ENCODE data around the gene MICAL2.
A peak's percentile ranks its signal among the peaks of the same experiment; 100 is the strongest.

Gene MICAL2

GRCh38 chr11:12157241-12157661 lies 46.9 kb downstream of the MICAL2 start:
- no peak for DNase-seq

DNA sequence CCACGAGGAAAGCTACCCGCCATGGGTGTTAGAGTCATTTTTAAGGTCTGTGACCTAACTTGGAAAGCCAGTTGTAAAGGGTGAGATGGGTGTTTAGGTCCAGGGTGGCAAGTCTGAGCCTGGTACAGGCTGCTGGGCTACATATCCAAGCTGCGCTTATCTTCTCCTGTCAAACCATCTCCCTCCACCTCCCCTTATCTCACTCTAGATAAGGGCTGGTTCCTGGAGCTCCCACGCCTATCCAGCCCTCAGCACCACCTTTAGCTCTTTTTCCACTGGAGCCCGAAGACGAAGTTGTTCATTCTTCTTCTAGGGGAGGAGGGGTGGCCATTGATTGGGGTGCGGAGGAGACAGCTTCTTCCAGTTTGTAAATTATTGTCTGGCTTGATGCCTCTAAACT lies 48.5 kb downstream of the MICAL2 start:
- DNase-seq, result no peak

DNA sequence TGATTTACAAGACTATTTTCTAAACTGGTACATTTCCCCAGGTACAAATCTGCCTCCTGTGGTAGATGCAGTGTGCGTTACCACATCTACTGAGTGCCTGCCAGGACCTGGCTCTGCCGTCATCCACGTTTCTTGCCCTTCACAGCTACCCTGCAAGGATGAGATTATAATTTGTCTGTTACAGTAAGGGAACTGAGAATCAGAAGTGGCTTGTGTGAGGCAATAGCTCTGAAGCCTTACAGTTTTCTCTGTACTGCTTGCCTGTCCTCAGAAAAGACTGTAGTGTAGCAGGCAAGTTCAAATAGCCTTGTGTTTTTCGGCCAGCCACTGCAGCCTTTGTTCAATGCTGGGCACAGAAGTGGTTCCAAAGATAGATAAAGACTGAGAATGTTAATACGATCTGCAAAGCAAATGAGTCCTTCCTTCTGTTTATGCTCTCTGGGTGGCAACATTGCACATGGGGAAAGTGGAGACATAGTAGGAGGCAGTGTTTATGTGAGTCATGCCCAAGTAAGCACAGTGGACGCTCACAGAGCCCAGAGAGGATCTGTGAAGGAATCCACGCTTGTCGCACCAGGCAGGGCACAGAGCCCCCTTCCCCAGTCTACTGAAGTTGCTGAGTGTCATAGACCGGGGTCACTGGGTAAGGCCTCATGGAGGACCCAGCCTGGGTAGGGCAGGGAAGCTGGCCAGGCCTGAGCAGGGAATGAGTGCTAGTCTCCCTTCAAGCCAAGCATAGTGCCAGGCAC lies 49.1 kb downstream of the MICAL2 start:
- peak; percentile 15 for DNase-seq

DNA sequence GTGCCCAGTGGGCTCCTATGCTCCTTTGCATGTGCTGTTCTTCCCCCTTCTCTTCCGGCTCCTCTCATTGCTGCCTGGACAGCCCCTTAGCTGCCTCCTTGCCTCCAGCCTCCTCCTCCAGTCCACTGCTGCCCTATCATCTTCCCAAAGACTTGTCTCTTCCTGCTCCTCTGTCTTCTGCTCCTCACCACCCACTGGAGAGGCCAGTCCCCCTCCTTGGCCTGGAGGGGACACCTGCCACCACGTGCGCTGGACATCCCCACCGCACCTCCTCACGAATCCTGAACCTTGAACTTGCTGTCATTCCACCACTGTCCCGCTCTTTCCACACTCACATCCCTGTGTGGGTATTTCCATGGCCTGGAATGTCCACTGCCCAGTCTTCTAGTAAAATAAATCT lies 49.8 kb downstream of the MICAL2 start:
- DNase-seq, result no peak

DNA sequence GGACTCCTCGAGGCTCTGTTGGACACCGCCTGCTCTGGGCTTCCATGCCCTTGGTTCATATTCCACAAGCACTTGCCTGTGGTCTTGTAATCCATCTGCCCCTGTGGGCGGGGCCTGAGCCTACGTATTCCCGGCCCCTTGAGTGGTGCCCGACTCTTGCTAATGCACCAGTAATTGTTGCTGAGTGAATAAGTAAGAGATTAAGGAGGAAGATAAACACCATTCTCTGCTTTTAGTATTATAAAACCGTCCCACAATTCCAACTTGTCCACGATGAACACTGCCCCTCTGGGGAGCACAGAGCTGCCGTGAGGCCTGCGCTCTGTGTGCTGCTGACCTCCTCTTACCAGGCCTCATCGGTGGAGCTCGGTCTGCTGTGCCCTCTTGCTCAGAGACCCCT lies 50.3 kb downstream of the MICAL2 start:
- no peak for DNase-seq

- no peak for DNase-seq
Observed at GRCh38 chr11:12161137-12161536, 50.7 kb downstream of the MICAL2 start.

DNA sequence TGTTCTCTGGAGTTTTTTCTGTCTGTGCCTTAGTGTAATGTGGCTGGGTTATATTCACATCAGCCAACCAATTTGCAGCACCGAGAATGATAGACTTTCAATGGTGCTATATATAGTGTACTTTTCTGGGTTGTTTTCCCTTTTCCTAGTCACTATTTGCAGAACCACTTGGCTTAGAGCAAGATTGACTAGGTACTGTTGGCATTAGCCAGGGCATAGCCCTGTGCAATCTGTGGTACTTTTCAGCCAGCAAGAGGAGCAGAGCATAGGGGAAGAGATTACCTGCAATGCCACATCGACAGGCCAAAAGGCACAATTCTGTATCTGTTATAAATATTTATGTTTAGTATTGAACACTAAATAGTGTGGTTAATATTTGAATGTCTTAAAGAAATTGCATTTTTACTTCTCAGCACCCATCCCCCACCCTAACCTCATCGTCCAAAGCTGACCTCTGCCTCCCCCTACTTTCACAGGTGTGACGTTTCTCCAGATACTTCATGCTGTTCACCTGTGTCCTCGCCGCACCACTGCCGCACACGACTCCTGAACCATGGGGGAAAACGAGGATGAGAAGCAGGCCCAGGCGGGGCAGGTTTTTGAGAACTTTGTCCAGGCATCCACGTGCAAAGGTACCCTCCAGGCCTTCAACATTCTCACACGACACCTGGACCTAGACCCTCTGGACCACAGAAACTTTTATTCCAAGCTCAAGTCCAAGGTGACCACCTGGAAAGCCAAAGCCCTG lies 51.4 kb downstream of the MICAL2 start:
- no peak for DNase-seq

GRCh38 chr11:12162652-12163051 lies 52.3 kb downstream of the MICAL2 start:
- no peak for DNase-seq

GRCh38 chr11:12163181-12163941 lies 53.0 kb downstream of the MICAL2 start:
- no peak for DNase-seq

DNA sequence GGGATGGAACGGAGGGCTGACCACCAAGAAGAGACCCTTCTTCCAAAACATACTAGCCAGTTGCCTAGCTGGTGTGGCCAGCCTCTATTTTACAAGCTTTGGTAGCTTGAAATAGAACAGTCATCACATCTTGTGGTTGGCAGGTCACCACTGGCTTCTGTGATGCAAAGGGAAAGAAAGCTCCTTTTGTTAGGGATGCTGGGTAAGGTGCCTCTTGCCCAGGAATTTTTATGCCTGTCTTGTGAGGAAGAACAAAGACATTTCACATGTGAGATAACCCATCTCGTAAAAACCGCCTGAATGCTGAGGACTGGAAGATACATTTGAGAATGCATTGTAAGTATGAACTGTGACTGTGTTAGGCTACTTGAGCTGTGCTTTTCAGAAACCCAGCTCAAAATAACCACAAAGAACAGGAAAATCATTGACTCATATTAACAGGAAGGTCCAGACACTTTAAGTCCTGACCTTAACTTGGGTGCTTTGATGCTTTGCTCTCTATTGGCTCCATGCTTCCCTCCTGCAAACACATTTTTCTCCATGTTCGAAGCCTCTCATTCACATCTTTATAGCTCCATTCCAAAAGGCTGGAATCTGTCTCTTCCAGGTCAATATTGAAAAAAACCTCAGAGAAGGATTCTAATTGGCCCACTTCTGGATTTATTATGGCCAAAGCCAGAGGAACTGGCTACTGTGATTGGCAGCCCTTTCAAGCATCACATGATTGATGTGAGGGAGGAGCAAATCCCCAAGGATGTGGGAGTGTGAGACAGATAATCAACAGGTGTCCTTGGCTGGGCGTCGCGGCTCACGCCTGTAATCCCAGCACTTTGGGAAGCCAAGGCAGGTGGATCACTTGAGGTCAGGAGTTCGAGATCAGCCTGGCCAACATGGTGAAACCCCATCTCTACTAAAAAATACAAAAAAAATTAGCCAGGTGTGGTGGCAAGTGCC lies 53.9 kb downstream of the MICAL2 start:
- DNase-seq, result no peak

DNA sequence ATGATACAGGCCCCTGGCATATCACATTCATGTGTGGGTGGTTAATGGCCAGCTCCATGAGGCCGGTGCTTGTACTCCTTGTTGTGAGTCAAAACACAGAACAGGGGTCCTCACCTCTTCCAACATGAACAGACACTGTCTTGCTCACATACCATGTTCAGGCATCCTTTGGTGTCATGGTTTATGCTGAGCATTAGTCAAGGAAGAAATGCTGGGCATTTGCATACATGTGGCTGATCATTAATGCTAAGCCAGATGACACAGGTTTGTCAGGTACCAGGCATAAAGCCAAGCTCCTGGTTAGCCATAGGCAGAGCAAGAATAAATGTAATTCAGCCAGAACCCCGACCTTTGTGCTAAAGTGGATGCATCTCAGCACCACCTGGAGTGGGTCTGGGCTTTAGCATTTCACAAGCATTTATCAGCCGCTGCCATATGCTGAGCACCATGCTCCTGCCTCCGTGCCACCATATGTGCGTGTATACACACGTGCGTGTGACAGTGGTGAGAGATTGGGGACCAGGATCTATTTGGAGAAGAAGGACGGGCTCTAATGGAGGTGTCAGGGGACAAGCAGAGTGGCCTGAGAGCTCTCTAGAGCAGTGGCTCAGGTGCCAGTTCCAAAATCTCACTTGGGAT lies 55.0 kb downstream of the MICAL2 start:
- DNase-seq, result no peak

DNA sequence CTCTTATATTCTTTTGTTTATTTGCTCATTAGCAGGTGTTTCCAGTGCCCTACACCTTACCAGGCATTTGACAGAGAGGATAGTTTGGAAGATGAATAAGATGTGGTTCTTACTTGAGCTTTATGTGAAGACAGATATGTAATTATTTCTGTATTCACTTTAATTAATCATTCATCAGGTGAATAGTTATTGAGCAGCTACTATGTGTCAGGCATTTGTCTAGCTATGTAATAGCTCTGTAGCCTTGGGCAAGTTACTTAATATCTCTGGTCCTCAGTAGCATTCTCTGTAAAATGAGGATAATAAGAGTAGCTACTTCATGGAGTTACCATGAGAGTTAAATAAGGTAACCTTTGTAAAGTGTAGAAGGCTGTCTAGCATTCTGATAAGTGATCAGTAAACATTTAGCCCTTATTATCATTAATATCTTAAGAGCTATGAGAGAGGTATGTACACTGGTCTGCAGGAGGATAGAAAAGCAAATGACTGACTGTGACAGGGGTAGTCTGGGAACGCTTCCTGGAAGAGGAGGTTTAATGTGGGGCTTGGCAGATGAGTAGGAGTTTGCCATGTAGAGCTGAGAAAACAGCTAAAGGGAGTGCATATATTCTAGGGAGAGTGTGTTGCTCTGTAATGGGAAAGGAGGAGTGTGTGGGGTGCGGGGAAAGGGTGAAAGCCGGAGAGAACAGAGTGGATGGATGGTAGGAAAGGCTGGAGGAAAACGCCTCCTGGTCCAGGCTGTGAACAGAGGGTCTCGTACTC lies 56.1 kb downstream of the MICAL2 start:
- DNase-seq, result no peak

DNA sequence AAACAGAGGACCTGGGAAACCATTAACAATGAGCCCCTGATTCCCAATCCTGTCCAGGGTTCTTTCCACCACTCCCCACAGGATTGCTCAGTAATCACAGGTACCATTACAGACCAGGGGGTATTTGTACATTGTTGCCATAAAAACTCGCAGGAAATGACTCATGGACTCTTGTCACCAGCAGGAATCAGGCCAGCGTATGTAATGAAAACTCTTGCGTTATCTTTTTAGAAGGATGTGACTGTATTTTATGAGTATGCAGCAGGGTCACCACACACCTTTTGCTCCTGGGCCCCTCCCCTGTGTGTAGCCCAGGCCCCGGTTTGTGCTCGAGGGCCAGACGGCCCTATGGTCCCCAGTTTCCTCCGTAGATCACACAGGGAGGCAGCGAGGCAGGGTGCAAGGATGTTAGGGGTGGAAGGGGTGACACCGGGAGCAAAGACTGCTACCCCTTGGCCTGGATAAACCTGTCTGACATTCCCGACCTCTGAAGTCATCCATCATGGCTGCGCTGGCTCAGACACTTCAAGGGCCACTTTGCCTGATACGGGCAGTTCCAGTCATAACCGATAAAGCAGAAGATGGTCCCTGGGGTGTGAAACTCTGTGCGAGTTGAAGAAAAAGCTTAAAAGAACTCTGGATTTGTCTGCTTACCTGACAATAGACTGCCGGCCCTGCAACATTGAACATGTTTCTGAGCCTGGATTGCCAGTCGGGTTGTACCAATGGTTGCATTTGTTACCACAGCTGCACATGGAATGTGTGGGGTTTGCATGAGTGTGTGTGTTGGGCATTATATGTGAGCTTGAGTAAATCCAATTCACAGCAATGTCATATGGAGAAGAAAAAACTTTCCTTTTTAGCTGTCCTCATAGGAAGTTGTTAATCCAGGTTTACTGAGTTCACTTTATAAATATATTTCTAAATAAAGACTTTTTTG lies 56.9 kb downstream of the MICAL2 start:
- no peak for DNase-seq

DNA sequence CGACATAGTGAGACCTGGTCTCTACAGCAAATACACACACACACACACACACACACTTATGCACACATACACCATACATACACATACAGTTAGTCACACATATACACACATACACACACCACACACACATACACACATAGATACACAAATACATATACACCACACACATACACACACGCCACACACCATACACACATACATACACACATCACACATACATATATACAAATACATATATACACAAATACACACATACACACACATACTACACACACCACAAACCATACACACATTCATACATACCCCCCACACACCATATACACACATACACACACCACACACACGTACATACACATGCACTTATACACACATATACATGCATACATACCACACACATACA lies 57.7 kb downstream of the MICAL2 start:
- no peak for DNase-seq

DNA sequence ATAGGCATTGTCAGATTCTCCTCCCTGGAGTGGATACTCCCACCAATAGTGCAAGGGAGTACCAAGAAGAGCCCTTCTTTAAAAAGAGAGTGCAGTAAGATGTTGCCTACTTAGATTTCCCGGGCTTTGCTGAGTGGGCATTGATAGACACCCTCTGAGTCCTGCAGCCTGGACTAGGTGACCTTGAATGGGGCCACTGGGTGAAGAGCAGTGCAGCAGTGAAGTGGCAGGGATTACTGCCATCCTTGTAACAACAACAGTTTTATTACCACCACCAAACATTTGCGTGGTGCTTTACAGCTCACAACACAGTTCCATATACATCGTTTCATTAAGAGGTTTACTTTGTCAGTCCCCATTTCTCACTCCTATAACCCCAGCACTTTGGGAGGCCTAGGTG lies 59.4 kb downstream of the MICAL2 start:
- no peak for DNase-seq

DNA sequence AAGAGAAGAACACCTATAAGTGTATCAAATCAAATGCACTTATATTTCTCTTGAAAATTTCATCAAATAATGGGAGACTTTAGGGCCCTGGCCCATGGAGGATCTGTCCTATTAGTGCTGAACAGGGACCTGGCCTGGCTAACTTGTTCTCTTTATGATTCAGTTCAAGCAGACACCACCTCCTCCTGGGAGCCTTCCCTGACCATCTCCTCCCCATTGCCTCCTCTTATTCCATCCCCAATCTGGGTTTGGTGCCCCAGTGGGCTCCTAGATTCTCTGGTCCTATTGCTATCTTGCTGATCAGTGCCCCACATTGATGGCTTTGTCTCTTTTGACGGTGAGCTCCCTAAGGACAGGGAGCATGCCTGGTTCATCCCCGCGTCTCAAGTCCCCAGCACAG lies 60.1 kb downstream of the MICAL2 start:
- no peak for DNase-seq

- no peak for DNase-seq
Observed at GRCh38 chr11:12170984-12171383, 60.6 kb downstream of the MICAL2 start.

- no peak for DNase-seq
Observed at GRCh38 chr11:12171921-12172320, 61.5 kb downstream of the MICAL2 start.

DNA sequence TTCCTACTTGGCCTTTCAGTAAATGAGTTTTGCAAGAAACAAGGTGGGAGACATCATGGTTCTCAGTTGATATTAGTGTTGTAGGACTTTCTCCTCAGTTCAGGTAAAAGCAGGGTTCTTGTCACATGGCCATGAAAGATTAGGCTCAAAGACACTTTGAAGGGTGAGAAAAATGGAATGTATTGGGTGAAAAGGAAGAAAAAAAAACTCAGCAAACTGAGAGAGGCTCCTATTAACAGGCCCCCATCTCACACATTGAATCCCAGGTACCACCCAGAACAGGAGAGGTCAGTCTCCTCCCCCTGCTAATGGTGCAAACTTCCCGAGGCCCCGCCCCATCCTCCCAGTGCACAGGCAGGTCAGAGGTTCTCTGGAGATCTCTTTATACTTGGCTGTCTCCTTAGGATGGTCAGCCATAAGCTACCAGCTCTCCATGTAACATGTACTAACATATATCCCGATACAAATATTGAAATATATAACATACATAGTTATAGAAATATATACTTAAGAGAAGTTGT lies 62.2 kb downstream of the MICAL2 start:
- DNase-seq, result no peak

DNA sequence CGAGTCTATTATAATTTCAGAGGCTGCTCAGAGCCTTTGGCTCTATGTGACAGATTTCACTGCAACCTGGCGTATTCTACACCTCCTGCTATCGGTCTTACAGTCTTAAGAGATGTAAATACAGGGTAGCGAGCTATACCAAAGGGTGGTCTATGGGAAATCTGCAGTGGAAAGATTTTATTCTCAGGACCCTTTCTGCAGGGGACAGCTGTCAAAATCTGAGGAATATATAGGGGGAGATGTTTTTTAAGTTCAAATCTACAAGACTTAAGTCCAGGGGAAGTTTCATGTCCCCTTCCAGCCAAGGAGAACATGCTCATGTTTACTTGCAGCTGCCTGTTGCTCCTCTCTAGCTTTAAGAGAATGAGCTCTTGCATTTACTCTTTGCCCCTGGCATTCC lies 62.7 kb downstream of the MICAL2 start:
- DNase-seq, result no peak
